Measurements from ENCODE around the gene PNKD.

PNKD gene

DNA sequence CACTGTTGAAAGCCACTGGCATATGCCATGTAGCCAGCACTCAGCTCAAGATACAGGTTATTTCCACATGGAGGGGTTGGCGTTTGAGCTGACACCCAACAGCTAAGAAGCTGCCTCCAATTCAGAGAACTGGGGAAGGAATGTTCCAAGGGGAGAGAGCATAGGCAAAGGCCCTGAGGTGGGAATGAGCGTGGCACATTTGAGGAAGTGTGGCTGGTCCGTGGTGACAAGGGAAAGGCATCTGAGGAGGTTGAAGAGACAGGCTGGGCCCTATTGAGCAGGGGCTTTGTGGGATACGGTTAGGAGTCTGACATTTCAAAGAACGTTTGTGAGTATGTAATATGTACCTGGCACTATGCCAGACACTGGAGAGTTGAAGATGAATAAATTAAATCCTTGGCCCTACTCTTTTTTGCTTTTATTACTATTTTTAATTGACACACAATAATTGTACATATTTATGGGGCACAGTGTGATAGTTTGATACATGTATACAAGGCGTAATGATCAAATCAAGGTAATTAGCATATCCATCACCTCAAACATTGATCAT, 49.6 kb downstream of the PNKD start:
- DNase-seq (ENCODE audit: extremely low read depth, low read depth), result no peak
- TF ChIP-seq, protein P1, sequence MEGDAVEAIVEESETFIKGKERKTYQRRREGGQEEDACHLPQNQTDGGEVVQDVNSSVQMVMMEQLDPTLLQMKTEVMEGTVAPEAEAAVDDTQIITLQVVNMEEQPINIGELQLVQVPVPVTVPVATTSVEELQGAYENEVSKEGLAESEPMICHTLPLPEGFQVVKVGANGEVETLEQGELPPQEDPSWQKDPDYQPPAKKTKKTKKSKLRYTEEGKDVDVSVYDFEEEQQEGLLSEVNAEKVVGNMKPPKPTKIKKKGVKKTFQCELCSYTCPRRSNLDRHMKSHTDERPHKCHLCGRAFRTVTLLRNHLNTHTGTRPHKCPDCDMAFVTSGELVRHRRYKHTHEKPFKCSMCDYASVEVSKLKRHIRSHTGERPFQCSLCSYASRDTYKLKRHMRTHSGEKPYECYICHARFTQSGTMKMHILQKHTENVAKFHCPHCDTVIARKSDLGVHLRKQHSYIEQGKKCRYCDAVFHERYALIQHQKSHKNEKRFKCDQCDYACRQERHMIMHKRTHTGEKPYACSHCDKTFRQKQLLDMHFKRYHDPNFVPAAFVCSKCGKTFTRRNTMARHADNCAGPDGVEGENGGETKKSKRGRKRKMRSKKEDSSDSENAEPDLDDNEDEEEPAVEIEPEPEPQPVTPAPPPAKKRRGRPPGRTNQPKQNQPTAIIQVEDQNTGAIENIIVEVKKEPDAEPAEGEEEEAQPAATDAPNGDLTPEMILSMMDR (IDR thresholded peaks at IDR 0.05; ENCODE audit: low read depth, low read length, missing control alignments), result no peak
- no peak overlapping the region for H3K4me3 ChIP-seq (replicated peaks; ENCODE audit: low read depth, low read length)

DNA sequence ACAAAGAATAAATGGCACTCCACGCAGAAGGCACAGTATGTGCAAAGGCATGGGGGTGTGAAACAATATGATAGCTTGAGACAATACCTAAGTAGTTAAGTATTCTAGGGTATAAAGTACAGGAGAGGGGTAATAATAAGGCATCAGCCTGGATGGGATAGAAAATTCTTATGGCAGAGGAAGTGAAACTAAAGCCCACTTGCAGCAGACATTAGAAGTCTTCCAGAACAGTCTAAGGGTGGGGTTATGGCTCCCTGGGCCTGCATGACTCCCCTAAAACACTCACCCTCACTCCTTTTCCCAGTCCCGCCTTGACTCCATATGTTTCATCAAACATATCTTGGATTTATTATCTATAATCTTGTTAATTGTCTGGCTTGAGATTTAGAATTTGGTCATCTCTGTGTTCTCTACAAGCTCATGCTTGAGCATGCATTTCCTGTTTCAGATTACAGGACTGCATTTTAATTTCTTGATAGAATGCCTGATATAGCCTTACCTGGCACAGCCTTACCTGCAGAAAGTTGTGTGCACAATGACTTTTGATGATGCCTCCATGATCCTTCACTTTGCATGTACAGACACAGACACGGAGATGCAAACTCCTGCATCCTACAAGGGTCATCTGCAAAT, 50.5 kb downstream of the PNKD start:
- H3K4me3 ChIP-seq (replicated peaks; ENCODE audit: low read depth, low read length), result no peak overlapping the region
- TF ChIP-seq, protein P1 (IDR thresholded peaks at IDR 0.05; ENCODE audit: low read depth, low read length, missing control alignments), result no peak
- no peak for DNase-seq (ENCODE audit: extremely low read depth, low read depth)

DNA sequence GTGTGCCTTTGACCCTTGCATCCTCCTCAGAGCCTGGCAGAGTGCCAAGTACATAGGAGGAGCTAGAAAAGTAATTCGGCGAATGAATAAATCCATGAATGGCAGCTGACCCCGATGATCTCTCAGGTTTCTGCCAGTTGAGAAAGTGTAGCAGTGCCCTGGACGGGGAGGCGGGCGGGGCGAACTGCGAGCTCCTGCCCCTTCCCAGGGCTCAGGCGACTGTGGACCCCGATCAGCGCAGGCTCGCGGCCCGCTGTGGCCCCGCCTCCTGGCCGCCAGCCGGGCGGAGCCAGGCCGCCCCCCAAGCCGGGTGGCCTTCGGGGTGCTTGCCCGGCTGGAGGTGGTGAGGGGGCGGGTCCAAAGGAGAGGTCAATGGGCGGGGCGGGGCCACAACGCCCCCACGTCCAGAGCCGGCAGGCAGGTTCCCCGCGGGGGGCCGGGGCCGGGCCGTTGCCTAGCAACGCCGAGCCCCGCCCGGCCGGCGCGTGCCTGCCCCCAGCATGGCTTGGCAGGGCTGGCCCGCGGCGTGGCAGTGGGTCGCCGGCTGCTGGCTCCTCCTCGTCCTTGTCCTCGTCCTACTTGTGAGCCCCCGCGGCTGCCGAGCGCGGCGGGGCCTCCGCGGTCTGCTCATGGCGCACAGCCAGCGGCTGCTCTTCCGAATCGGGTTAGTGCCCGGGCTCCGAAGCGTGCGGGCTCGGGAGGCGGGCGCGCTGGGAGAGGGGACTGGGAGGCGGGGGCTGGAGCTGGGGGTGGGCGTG, 52.6 kb downstream of the PNKD start:
- peak; percentile 48 for DNase-seq (ENCODE audit: extremely low read depth, low read depth)
- H3K4me3 ChIP-seq (replicated peaks; ENCODE audit: low read depth, low read length), result peak overlapping the region; percentile 67
- TF ChIP-seq, protein P1 (IDR thresholded peaks at IDR 0.05; ENCODE audit: low read depth, low read length, missing control alignments), result no peak

DNA sequence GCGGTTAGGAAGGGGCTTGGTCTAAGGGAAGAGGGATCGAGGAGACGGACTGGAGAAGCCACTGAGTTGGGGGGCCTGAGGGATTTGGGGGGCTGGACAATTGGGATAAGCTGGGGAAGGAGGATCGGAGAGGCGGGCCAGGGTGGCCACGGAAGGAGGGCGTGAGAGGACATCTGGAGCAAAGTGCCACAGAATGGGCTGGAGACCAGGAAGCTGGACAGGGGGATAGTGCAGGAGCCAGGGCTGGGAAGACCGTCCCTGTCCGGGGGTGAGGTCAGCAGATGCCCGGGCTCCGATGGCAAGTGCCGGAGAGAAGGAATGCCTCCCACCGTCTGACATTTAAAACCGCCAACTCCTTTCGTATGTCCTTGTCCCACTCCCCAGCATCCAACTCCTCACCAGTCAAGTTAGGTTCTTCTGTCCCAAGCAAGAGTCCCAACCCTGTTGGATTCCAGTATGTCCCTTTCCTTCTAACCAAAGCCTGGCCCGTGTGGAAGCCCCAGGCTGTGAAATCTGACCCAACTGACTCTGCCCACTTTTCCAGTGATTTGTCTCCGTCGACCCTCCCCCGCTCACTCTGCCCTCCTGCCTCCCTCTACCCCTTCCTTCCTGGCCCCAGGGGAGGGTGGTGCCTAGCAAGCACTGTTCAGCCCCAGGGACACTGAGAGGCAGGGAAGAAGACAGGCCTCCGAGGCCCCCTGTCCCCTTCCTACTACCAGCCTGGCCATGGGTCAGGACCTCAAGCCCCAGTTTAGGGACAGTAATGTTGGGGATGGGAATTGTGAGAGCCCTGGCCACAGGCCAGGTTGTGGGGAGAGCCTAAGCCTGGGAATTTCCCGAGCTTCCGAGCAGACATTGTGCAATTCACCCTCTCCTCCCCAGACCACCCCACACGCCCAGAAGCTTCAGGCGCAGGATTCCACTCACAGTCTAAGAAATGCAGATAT, 53.5 kb downstream of the PNKD start:
- TF ChIP-seq, protein P1 (IDR thresholded peaks at IDR 0.05; ENCODE audit: low read depth, low read length, missing control alignments), result no peak
- DNase-seq (ENCODE audit: extremely low read depth, low read depth), result peak; percentile 16

DNA sequence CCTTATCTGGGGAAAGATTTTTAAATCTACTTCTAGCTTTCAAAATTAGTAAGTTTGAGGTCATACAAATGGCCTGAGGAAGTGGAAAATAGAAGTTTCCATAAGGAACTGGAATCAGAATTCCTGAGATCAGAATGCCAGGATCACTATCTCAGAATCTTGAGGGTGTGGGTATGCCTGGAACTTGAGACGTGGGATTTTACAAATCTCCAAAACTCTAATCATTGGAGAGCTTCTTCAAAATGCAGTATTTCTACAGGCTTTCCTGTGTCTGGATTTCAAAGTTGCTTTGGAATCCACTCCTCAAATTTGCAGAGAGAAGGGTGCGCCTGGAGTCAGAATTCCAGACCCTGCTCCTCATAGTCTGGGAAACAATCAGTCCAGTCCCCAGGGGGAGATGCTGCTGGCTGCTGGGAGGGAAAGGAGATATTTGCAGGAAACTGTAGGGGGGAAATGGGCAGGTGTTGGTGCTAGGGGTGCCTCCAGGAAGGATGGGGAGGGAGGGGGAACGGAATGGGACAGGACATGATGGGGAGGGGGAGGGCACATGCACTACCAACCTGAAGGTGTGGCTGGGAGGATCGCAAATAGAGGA, 55.3 kb downstream of the PNKD start:
- TF ChIP-seq, protein P1 (IDR thresholded peaks at IDR 0.05; ENCODE audit: low read depth, low read length, missing control alignments), result no peak
- H3K4me3 ChIP-seq (replicated peaks; ENCODE audit: low read depth, low read length), result no peak overlapping the region
- DNase-seq (ENCODE audit: extremely low read depth, low read depth), result no peak

More for the DNA sequence above, 53.5 kb downstream of the PNKD start:
- H3K4me3 ChIP-seq (replicated peaks; ENCODE audit: low read depth, low read length), result peak overlapping the region; percentile 67

DNA sequence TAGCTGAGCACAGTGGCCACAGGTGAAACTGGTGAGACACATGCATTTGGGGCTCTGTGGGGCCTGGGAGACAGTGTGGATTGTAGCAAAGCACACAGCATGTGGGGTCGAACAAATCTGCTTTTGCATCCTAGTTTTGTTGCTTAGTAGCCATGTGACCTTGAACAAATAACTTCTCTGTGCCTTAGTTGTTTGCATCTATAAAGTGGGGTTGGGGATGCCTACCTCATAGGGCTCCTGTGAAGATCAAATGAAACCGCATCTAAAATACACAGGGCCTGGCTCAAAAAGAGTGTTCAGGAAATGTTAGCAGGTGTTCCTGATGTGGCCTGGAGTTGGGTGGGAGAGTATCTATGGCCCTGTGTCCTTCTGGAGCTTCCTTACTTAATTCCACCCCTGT, 56.0 kb downstream of the PNKD start:
- TF ChIP-seq, protein P1 (IDR thresholded peaks at IDR 0.05; ENCODE audit: low read depth, low read length, missing control alignments), result no peak
- DNase-seq (ENCODE audit: extremely low read depth, low read depth), result no peak
- H3K4me3 ChIP-seq (replicated peaks; ENCODE audit: low read depth, low read length), result no peak overlapping the region
